Spleen (tissue), 7 donors: ENCODE measurements around the gene KSR2.

Experiments
- POLR2A ChIP-seq, 3 donors: fragments of 450-650 bp; IDR thresholded peaks; one replicate each; pipeline ENCODE4 v1.5.1; 2017; ENCODE audit warnings: antibody characterized with exemption in 3 of 3, mild to moderate bottlenecking in 1 of 3
- TF ChIP-seq, protein P1 (sequence below), 11 experiments: fragments of 200-600 bp in 7 of 11; fragments of 450-650 bp in 4 of 11; sonication (generic) in 4 of 11; IDR thresholded peaks in 8 of 11; conservative IDR thresholded peaks in 3 of 11; 1 replicate in 7 of 11; 2 replicates in 4 of 11; pipeline versions ENCODE4 v1.4.0 to v1.8.0; 2016 to 2021; ENCODE audit warnings: antibody characterized with exemption in 11 of 11, inconsistent platforms in 4 of 11, mild to moderate bottlenecking in 1 of 11
- donor health status: DM: no; HTN: no; CAD: no; lungs with moderate emphysema.
- donor health status: DM: no; HTN: no; CAD: no.
- donor health status: DM: no; HTN: no; CAD: no.

GRCh38 chr12:117590999-117591398, 377.8 kb downstream of the KSR2 start:
- TF ChIP-seq POLR2A (IDR thresholded peaks at IDR 0.05) = no peak
- TF ChIP-seq, protein P1, sequence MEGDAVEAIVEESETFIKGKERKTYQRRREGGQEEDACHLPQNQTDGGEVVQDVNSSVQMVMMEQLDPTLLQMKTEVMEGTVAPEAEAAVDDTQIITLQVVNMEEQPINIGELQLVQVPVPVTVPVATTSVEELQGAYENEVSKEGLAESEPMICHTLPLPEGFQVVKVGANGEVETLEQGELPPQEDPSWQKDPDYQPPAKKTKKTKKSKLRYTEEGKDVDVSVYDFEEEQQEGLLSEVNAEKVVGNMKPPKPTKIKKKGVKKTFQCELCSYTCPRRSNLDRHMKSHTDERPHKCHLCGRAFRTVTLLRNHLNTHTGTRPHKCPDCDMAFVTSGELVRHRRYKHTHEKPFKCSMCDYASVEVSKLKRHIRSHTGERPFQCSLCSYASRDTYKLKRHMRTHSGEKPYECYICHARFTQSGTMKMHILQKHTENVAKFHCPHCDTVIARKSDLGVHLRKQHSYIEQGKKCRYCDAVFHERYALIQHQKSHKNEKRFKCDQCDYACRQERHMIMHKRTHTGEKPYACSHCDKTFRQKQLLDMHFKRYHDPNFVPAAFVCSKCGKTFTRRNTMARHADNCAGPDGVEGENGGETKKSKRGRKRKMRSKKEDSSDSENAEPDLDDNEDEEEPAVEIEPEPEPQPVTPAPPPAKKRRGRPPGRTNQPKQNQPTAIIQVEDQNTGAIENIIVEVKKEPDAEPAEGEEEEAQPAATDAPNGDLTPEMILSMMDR (IDR thresholded peaks at IDR 0.05 in 8 of 11, conservative IDR thresholded peaks at IDR 0.05 in 3 of 11) = no peak
